Measurements from ENCODE around the gene RBKS.
A peak's percentile ranks its signal among the peaks of the same experiment; 100 is the strongest.
"Not testable (repeated sequence)": the region's sequence is repeated elsewhere in the genome, so short reads cannot be mapped to it uniquely, and the experiment has no call there.

Gene RBKS

DNA sequence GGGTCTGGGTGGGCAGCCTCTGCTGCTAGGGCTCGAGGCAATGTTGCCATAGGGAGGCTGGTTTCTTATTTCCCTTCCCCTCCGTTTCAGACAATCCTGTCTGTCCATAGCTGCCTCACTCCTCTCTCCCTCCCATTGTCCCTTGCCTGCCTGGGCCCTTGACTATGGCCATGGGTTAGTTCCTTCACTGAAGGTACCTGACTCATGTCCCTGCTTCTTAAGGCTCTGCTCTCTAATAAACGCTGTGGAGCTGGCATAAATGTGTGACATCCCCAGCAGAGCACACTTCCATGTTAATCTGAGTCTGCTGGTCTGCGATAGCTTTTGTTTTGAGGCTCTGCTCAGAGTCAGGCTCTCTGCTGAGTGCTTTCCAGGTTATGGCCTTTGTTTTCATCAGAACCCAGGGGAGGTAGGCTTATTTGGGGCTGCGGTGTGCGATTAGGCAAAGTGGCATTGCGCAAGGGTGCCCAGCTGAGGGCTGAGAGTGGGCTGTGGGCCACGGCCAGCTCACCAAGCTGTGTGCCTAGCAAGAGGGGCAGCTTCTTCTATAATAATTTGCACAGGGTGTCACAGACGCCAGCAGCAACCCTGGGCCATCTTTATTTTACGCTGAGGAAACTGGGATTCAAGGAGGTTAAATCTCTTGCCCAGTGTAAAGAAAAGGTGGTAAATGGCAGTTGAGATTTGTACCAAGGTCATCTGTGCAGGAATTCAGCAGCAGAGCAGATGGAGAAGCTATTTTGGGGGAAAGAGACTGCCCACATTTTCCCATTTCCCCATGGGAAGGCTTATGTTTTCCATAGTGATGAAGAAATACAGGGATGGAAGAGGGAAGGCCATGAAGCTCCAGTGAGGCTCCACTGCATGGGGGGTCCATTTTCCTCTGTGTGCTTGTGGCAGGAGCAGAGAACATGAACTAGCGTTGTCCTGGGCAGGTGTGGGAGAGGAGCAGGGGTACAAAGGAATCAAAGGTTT lies 93.1 kb downstream of the RBKS start:
- DNase-seq = no peak

DNA sequence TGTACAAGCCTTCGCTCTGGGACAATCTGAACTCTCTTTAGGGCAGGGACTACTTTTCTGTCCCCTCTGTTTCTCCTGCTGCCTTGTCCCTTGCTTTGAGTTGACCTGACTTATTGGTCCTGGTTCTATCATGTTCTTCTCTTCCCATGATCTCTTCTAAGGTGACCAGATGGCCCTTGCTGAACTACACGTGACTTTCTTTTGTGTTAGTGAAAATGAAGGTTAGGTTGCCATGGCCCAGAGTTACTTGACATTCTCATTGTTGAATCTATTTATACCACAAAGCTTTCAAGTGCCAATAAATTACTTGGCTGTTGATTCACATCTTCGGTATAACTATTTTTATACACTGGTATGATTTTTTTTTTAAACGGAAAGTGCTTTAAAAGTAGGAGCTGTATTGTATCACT lies 94.3 kb downstream of the RBKS start:
- no peak for DNase-seq

- no peak for DNase-seq
Measured at GRCh38 chr2:27795093-27795834, 94.9 kb downstream of the RBKS start.

DNA sequence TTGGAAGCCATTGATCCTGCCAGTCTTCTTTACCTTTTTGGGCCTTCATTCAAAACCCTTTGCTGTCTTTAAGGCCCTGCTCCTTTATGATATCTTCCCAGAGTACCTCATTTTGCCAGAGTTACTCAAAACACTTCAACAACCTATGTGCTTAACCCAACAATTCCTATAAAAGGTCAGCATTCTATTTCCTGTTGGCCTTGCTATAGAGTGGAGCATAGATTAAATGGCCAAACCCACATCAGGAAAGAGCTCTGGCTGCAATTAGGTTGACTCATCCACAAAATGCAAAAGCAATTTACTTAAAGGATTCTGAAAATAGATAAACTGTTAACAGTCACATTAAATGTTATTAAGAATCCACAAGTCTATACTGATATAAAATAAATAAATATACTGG lies 97.4 kb downstream of the RBKS start:
- no peak for DNase-seq

- no peak for DNase-seq
Measured at GRCh38 chr2:27790796-27791195, 99.4 kb downstream of the RBKS start.

DNA sequence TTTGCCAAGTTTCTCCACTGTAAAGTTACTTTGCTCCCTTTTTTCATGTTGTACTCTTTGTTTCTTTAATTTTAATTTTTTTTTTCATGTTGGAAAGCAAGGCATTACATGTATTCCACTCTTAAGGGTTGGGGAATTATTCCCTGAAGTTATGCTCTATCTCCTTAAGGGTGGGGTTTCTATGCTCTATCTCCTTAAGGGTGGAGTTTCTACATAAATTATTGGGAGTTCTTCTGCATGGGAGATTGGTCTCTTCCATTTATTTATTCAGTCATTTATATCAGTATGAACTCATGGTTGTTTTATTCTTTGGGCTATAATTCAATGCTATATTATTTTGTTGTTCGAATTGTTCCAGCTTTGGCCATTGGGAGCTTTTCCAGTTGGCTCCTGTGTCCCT lies 107.5 kb downstream of the RBKS start:
- DNase-seq = no peak

DNA sequence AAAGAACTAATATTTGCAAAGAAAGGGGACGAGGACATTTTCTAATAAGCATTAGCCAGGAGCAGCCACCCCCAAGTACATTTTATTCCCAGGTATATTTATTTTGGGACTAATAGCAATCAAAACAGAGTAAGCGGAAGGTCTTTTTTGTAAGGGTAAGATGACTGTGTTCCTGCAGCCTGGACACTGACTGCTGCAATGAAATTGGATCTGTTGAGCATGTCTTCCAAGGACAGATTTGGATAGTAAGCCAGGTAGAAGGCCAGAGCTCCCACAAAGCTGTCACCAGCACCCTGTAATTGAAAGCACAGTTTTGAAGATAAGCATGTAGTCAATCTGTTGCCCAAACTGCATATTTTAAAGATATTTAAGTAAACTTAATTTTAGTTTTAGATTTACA lies 108.7 kb downstream of the RBKS start:
- DNase-seq = no peak

DNA sequence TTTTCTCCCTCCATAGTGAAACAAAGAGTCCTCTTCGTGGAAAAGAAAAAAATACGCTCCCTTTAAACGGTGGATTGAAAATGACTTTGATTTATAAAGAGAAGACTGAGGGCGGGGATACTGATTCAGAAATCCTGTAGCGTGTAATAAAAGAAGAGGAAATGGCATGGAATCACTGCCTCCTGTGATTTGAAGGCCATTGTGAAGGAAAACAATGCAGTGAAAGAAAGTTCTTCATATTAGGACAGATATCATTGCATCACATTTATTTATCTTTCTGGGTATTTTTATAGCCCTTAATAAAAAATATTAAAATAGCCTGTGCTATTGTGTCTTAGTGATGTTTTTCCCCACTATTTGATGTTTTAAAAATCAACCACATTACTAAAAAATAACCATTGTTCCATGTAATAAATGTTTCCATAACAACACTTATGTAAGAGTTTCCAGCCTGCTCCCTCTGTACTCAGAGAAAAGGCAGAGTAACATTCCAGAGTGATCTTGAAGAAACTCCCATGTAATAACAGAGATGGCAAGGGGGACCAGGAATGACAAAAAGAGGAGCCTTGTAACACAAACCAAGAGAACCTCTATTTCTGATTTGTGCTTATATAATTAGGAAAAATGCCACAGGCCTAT lies 110.7 kb downstream of the RBKS start:
- no peak for DNase-seq

DNA sequence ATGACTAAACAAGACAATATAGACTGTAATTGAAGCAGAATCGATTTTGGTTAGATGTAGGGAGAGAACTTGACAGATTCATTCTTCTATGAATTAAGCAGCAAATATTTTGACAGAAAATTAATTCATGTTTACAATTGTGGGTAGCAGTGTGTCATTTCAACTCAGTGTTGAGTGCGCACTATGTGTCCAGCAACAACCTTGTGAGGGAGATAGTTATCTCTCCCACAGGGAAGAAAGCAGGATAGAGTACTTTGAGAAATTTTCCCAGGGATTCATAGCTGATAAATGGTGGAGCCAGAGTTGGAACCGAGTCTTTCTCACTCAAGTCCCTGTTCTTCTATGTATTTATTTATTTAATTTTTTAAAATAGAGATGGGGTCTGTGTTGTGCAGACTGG lies 113.5 kb downstream of the RBKS start:
- DNase-seq = no peak

GRCh38 chr2:27776097-27776496 lies 114.1 kb downstream of the RBKS start:
- peak; percentile 26 for DNase-seq

DNA sequence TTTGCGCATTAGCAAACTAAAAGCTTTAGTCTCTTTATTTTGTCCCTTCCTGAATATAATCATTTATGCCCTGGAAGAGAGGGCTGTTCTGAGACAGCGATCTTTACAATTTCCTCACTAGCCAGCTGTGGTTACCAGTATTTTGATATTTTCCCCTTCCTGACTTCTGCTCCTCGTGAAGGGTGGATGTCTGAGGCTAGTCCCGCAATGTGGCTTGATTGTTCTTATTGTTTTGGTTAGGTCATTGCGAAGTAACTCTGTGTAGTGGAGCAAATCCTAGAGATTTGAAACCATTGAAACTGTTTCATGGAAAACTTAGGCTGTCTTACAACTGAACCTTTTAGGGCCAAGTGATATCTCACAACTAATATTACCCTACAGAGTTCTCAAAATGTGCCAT lies 116.2 kb downstream of the RBKS start:
- no peak for DNase-seq

DNA sequence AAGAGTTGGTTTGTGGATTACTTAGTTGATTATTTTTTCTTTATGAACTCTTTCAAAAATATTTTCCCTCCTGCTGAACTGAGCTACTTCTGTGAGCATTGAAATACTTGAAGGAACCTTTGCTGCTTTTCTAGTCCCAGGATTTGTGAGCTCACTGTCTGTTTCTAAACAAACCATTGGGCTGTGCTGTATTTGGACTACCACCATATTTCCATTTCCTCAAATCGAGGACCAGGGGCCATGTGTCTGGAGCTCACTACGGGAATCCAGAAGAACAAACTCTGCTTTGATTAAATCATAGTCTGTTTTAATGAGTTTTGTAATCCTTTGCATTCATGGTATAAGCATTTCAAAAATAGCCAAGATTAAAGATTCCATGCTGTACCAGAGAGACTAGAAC lies 117.4 kb downstream of the RBKS start:
- no peak for DNase-seq

DNA sequence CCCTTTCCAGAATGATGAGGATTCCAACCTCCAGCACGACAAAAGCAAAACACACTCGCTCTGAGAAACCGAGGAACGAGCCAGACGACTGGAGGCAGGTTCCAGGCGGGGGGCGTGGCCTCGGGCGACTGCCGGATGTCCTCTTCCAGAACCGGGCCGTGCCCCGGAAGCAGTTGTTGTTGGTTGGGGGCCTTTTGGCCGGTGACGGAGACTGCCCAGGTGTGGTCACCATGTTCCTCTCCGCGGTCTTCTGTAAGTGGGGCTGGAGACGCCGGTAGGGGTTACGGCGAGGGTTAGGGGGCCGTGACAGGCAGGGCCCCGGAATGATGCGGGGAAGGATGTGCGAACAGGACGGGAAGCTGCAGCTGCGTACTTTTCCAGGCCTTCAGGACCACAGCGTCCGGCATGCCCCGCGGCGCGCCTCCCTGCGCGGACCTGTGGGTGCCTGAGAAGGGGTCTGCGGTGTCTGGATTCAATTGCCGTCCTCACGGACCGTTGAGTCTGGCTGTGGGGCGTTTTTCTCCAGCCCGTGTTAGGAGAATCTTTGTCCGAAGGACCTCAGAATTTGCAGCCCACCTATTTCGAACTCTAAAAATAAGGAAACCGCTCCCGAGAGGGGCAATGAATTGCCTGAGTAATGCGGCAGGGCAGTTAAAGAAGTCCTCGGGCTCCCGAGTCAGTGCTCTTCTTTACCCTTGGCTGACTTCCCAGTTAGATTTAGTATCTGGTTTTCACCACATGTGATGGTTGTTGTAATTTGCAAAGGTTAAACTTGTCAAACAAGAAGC lies 118.4 kb downstream of the RBKS start, which contains the start of gene MRPL33:
Gene MRPL33, plus strand, starts transcription at position 172 of the 788 bp plus-strand sequence. Its CDS starts 59 bp downstream, at position 231.
- DNase-seq = peak; percentile 88

GRCh38 chr2:27771202-27771547 lies 119.0 kb downstream of the RBKS start:
- DNase-seq = peak; percentile 32

DNA sequence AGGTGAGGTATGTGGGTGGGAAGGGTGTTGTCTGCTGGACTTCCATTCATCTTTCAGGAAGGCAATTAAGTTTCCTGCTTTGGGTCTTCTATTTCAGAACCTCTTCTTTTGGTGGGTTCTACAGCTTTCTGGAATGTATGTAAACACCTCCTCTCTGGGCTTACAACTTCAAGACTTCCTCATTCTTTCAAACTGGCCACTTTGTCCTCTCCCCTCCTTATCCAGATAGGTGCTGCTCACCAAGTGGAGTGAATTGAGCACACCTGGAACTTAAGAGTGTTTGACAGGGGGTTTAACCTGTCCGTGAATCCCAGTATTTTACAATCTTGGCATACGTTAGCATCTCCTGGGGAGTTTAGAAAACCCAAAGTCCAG lies 123.9 kb downstream of the RBKS start:
- no peak for DNase-seq

DNA sequence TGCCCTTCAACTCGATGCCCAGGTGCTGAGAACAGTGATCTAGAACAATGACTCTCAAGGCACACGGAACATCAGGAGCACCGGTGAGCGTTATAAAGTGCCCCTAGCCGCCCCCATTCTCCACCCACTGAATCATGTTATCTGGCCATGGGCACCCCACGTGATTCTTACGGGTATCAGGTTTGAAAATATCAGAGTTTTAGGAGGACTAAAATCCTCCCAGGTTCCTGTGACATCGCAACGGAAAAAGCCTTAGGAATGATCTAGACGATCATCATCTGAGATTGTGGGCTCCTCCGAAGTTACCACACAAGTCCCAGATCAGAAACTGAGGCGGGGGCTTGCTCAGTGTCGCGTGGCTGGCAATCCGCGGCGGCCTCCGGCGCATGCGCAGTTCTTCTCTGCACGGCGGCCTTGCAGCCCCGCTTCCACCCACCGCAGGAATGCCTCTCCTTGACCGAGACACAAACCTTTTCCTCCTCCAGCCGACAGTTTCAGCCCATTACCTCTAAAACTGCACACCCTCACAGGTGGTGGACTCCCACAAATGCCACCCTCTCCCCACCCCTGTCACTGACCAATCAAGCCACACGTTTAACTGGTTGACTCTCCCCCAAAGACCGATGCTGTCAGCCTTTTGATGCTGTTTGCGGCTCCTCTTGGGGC lies 124.4 kb downstream of the RBKS start:
- peak; percentile 60 for DNase-seq

GRCh38 chr2:27764526-27764925 lies 125.7 kb downstream of the RBKS start:
- not testable (repeated sequence) for DNase-seq

DNA sequence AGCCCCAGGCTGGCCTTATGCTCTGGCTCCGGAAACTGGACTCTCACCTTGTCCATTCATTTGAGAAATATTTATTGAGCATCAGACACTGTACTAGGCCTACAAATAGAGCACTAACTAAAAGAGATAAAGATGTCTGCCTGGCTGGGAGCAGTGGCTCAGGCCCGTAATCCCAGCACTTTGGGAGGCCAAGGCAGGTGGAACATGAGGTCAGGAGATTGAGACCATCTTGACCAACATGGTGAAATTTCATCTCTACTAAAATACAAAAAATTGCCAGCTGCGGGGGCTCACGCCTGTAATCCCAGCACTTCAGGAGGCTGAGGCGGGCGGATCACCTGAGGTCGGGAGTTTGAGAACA lies 126.3 kb downstream of the RBKS start:
- no peak for DNase-seq

DNA sequence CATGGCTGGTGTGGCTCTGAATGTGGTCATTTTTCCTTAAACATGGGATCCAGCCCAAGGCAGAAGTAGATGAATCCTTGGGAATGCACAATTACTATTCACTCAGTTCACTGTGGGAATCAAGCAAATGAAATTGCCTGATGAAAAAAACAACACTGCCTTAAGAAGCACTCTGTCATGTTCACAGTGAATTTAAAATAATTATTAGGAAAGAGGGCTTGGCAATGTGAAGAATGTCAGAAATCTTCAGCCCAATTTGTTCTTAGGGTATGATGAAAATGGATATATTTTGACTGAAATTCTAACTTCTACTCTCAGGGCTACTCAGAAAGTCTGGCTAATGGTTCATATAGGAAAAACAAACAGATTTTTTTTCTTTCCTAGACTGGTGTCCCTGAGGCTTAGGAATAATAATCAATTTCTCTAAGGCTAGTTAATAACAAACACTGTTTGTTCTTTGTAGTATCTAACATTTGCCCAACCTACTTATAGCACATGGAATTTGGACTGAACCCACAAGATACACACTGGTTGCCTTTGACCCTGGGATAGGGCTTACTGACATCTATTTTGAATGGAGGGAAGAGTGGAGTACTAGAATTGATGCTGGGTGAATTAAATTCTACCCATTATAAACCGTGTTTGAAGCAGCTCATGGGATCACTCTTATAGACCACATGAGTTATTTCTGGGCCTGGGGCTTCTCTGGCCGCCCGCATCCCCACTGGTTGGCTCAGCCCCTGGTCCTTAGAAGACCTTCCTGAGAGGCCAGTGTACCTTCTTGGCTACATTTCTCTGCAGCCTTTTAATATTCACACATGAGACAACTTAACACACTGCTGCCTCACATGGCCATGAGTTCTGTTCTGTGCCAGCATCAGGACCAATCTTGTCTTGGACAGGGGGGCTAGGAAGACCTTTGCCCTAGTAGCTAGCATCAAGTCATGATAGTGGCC lies 127.0 kb downstream of the RBKS start:
- DNase-seq = no peak

DNA sequence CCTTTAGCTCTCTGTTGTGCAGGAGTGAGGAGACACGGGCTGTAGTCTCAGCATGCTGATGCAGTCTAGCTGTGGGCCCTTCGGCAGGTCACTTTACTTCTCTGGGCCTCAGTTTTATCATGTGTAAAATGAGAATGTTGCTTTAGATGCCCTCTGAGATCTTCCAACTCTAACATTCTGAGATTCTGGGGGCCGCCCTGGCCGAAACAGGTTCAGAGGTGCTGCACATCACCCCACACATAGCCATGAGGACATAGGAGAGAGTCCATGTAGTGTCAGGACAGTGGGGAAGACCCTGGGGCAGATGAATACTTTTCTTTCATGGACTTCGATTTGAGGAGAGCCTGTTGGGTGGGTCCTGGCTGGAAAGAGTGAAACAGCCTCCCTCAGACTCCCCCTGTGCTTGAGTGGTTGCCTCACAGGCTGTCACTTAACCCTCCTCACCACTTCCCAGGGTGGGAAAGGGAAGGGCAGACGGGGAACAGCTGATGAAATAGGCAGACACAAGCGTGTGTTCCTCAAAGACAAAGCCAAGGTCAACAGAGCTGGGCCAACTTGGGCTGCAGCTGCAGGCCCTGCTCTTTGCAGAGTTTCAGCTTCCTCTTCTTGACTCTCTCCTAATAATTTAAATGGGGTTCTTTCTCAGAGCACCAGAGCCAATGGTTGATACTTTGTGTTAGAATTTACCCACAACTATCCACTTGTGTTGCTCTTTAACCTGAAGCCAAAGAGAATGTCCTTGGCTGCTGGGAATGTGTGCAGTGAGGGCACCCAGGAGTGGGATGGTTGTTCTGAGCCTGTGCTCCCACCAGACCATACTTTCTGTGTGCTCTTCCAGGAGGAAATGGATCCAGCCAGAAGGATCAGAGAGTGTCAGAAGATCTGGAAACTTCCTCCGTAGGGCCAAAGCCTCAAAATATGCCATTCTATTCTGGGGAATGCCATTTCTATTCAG lies 133.4 kb downstream of the RBKS start:
- DNase-seq = no peak
